GM18526 (cell line): ENCODE measurements around the gene EFNB3.

ENCODE experiments used
- POLR2A ChIP-seq: IDR thresholded peaks from 3 replicates; pipeline ENCODE4 v1.6.1; 2011; ENCODE audit not compliant: insufficient read length; ENCODE audit errors: extremely low read depth

The EFNB3 gene

DNA sequence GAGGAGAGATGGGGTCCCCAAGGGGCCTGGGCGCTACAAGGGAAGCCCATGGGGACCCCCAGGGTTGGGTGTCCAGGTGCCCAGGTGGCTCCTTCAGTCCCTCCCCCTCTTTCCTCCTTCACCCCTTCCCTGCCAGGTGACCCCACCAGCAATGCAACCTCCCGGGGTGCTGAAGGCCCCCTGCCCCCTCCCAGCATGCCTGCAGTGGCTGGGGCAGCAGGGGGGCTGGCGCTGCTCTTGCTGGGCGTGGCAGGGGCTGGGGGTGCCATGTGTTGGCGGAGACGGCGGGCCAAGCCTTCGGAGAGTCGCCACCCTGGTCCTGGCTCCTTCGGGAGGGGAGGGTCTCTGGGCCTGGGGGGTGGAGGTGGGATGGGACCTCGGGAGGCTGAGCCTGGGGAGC, 4.0 kb downstream of the EFNB3 start:
- no peak for TF ChIP-seq POLR2A

DNA sequence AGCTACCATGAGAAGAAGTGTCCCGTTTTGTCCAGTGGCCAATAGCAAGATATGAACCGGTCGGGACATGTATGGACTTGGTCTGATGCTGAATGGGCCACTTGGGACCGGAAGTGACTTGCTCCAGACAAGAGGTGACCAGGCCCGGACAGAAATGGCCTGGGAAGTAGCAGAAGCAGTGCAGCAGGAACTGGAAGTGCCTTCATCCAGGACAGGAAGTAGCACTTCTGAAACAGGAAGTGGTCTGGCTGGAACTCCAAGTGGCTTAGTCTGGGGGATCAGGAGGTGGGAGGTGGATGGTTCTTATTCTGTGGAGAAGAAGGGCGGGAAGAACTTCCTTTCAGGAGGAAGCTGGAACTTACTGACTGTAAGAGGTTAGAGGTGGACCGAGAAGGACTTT, 5.3 kb downstream of the EFNB3 start:
- TF ChIP-seq POLR2A = no peak

DNA sequence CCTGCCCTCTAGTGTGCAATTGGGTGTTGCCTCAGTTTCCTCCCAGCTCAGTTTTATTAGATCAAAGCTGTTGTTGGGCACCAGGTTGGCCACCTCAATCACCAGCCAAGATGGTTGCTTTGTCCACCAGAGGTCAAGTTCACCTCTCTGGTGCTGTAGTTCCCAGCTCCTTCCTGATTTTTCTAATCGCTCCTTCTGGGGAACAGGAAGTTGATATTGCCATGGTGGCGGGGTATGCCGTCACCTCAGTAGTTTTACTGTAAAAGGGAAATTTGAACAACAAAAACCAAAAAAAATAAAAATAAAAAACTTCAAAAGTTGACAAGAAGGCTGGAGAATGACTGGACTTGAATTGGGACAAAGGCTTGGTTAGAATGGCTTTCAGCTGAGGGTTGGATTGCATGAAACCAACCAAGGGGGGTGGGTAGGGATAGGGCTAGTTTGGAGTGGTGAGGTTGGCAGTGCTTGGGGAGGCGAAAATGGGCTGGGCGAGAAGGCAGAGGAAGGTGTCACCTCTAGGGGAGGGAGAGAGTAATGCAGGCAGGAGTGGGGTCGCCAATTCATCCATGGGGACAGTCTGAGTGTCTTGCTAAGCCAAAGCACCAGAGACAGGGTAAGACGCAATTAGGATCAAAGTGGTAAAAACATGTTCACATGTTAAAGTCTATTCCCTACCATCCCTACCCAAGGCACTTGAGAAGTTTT, 6.2 kb downstream of the EFNB3 start:
- TF ChIP-seq POLR2A = no peak

DNA sequence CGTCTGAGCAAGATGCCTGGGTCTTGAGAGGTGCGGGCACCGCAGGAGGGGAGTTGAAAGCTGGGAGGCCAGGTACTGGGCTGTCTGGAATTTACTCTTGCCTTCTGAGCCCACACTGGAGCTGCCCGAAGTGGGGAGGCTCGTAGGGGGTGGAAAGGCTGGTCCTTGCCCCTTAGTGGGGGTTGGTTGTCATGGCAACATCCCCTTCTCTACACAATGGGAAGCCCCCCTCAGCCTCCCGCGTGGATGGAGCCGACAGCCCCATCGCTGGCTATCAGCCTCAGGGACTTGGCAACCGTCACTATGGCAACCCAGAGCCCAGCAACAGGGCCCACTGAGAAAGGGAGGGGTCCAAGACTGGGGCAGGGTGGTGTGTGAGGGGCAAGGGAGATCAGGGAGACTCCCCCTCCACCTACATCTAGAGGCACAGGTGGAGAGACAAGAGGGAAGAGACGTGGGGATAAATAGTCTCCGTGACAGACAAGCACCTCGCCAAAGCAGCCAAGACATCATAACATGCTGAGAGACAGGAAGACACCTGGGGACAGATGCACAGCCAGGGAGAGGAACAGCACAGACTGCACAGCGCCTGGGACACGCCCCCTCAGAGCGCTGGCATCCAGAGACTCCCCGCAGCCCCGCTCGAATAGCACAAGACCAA, 7.2 kb downstream of the EFNB3 start:
- TF ChIP-seq POLR2A = no peak

DNA sequence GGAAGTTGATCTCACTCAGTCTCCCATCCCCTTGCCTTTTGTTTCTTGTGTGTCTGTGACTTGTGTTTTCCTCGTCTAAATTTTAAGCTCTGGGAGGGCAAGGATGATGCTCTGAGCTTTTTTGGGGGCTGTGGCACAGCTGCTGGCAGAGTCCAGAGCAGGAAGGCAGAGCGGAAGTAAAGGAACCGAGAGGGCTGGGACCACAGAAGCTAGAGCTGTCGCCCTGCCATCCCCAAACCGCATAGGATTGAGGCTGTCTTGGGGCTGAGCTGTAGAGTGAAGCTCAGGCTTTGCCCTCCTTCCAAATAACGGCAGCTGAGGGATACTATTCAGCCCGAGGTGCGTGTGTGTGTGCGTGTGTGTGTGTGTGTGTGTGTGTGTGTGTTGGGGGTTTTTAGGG, 8.8 kb downstream of the EFNB3 start:
- TF ChIP-seq POLR2A = no peak

DNA sequence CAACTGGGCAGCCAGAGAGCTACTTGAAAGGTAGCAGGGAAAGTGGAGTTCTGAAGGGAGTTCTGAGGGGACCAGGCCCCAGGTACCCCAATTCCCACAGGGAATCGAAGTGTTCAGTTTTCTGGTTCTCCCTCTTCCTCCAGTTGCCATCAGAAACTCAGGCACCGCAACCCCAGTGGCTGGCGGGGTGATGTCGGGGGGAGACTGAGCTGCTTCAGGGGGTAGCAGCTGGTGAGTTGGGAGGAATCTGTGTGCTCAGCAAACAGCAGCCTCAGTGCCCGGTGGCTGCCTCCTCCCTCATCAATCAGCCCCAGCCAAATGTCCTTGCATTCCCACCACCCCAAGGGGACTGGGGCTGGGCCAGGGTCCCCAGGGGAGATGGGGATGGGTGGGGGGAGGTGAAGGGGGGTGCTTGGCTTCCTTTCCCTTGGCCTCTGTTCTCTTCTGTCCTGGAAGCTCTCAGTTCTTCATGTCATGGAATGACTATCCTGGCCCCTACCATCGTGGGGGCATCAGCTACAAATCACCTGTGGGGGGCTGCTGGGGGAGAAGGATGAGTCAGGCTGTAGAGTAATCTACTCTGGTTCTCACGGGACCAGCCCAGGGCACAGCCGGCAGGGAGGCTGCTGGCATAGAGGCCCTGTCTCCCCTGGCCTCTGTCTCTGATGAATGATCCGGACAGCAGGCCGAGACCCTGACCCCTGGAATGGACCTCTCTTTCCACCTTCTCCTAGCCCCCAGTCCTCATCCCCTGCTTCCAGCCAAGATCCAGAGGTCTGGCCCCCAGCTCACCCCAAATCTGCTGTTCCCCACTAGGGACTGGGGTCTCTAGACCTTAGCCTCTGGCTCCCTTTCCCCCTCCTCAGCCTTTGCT, 10.0 kb downstream of the EFNB3 start:
- no peak for TF ChIP-seq POLR2A

DNA sequence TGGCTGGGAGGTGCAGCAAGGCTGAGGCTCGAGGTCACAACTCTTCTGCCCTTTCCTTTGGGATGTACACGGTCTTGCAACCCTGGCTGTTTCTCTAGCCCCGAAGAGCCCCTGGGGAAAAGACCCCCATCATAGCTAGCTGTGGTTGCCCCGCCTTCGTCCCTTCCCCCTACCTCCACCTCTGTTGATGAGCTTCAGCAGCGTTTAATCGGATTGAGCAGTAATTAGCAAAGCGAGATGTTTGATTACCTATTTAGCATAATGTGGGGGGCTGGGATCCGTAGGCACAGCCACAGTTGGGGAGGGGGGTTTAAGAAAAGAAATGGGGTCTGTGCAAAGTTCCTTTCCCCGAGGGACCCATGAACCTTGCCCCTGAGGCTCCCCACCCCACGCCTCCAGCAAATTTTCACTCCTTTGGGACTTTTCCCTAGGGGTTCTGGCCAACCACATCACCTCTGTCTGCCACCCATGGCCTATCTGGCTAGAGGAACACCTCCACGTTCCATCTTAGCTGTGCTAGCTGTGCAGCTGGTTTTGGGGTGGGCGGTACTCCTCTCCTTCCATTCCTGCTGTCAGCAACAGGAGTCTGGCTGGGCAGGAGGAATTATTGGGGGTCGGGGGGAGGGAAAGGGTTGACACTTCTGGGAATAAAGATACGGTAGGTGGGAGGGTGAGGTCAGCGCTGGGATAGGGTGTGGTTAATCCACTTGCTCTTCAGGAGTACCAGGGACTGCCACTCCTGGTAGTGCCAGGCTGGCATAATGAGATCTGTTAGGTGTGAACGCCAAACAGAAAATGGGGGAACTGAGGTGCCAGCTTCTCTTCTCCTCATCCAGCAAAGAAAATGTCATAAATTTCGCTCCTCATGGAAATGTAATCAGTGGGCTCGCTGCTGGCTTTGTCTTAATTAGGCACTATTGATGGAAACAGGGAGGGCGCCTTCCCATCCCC, 11.2 kb downstream of the EFNB3 start:
- TF ChIP-seq POLR2A = no peak

DNA sequence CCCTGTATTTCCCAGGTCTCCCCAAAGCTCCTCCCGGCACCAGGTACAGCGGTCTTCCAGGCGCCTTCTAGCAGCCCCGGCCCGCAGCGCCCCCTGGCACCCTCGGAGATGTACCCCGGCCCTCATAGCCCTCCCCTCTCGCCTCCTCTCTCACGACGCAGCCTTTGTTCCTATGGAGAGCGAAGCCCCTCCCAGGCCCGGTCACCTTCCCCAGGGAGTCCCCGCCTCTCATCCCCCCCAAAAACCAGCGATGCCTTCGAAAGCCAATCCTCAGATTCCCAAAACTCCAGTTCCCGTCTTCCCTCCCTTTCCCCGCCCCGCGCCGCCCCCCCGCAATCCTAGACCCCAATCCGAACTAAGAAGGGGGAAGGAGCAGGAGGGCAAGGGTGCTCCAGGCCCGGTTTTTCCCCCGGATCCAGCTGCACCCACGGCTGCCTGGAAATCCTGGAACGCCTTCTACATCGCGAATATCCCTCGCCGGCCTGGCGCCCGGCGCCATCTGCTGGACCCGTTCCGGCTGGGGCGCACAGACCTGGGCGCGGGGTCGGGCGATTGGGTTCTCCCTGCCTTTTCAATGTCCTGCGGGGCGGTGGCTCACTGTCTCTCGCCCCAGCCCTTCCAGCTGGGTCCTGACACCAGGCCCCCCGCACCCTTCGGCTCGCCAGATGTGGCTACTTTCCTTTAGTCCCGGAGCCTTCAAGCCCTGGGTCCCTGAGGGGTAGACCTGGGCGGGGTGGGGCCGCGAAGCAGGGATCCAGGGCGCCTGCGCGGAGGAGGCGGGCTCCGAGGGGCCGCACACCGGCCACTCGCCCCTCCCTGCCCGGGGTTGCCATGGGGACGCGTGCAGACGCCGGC, 12.1 kb downstream of the EFNB3 start, which contains the start of gene DNAH2:
Gene DNAH2 (plus strand): TSS at position 844 of the 855 bp plus-strand sequence. CDS start 1,991 bp downstream, outside the sequence.
- TF ChIP-seq POLR2A = no peak

DNA sequence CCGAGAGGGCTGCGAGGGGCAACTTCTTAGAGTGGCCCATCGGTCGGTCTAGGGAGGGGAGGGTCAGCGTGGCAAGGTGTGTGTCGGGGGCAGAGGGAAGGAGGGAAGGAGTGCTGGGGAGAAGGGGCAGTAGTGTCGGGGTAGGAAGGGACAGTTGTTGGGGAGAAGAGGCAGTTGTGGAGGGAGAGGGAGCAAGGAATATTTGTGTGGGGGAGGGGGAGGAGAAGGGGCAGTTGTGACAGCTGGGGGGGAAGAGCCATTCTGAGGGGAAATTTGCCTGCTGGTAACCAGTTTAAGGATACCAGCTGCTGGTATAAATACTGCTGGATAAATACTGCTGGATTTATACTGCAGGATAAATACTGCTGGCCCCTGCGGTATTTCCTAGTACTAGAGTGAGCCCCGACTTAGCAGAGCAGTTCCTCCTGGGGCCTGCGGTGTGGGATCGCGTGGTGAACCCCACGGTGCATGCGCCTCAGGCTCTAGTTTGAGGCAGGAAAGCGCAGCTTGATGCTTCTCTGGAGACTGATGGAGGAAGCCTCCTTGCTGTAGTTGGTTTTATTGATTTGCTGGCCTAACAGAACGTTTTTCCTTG, 12.9 kb downstream of the EFNB3 start:
- TF ChIP-seq POLR2A = no peak

DNA sequence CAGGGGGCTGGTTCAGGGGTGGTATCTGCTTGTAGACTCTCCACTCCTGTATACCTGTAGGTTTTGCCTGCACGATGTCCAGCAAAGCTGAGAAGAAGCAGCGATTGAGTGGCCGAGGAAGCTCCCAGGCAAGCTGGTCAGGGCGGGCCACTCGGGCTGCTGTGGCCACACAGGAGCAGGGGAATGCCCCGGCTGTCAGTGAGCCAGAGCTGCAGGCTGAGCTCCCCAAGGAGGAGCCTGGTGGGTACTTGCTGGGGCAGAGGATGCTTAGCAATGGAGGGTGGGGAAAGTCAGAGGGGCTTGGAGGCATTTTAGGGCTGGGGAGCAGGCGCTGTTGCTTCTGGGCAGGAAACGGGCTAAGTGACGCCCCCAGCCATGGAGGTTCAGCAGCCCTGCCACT, 14.7 kb downstream of the EFNB3 start:
- no peak for TF ChIP-seq POLR2A

DNA sequence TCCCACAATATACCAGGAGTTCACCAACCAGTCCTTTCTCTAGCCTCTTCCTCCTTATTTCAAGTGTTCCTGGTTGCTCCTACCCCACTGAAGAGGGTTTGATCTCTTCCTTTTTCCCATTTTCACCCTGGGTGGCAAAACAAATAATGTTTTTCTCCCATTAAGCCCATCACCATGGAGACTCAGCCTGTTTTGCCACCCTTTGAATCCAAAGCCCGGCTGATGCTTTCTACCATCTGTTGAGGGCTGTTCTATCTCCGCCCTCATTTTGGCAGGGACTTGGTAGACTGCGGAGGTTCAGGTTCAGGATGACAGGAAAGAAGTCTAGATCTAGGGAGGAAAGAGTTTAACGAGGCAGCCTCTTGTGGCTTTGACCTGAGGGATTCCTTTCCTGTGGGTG, 15.1 kb downstream of the EFNB3 start:
- no peak for TF ChIP-seq POLR2A

DNA sequence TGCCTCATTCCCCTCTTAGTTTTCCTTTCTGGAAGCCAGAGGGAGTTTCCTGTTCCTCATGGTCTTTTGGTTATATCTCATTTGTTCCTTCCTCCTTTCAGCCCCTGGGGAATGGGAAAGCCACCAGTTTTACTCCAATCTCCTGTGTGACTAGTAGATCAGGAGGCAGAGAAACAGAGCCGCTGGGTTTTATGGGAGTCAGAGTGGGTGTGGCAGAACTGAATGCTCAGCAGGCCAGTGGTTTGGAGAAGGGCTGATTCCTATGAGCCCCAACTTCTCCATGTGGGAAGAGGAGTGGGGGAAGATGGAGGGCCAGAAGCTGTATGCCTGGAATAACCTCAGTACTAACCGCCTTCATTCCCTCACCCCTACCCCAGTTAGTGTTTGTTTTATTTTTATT, 16.6 kb downstream of the EFNB3 start:
- TF ChIP-seq POLR2A = no peak

DNA sequence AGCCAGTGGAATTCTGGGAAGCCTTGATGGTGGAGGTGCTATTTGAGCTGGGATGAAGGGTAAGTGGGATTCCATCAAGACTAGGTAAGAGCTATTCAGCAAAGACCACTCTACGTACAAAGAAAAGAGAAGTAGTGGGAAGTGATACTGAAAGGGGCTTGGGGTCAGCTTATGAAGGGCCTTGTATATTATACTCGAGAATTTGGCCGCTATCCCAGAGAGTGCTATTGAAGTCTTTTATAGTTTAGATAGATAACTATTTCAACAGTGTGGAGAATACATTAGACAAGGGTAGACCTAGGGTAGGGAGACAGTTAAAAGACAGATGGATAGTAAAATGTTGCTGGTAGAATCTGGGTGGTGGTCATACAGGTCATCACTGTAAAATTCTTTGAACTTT, 22.9 kb downstream of the EFNB3 start:
- no peak for TF ChIP-seq POLR2A
